Memory B cell (primary cell): ENCODE measurements around the gene BACE1.
"Not testable (repeated sequence)": the region's sequence is repeated elsewhere in the genome, so short reads cannot be mapped to it uniquely, and the experiment has no call there.

Source experiments
- ATAC-seq: fragments of 150-1000 bp; cut with Tn5 transposase; 2 replicates; pipeline ENCODE4 v1.10.0; 2021; ENCODE audit warnings: low read depth, mild to moderate bottlenecking, moderate library complexity
- DNase-seq, 2 donors: peaks; one replicate each; pipeline ENCODE4 v3.0.0; 2022; ENCODE audit warnings: low spot score in 2 of 2
- H3K27ac Mint-ChIP-seq: one replicate; pipeline ENCODE4 v1.8.0; 2022; ENCODE audit warnings: mild to moderate bottlenecking, moderate library complexity, mixed read lengths
- H3K27me3 Mint-ChIP-seq: one replicate; pipeline ENCODE4 v1.8.0; 2022; ENCODE audit warnings: mixed read lengths
- H3K36me3 Mint-ChIP-seq: one replicate; pipeline ENCODE4 v1.8.0; 2022; ENCODE audit warnings: mild to moderate bottlenecking, mixed read lengths
- H3K4me1 Mint-ChIP-seq: one replicate; pipeline ENCODE4 v1.8.0; 2022; ENCODE audit warnings: mixed read lengths
- H3K4me3 Mint-ChIP-seq: one replicate; pipeline ENCODE4 v1.8.0; 2022; ENCODE audit warnings: mild to moderate bottlenecking, moderate library complexity, mixed read lengths
- H3K9me3 Mint-ChIP-seq: one replicate; pipeline ENCODE4 v1.8.0; 2022; ENCODE audit warnings: mixed read lengths

BACE1 gene

DNA sequence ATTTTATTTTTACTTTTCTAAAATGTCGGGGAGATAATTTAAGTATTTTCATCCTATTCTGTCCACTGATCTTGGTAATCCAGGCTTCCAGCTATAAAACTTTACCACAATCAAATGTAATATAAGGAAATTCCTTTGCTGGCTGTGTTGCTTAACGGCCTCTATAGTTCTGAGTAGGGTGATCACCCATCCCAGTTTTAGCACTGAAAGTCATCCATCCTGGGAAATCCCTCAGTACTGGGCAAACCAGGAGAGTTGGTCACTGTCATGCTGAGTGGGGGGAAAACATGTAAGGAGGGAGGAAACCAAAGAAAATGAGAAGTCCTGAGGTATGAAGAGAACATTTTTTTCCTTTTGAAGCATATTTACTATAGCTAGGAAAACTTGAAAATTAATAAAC is 37.7 kb downstream of the BACE1 start:
- no peaks in the 10 kb centered on the region for H3K27me3 Mint-ChIP-seq
- DNase-seq, result no peak
- peaks cover 43% of the 10 kb centered on the region for H3K36me3 Mint-ChIP-seq
- no peak overlapping the region for H3K27ac Mint-ChIP-seq
- H3K9me3 Mint-ChIP-seq, result no peaks in the 10 kb centered on the region
- peaks cover 3% of the 10 kb centered on the region for H3K4me1 Mint-ChIP-seq
- no peak for ATAC-seq
- no peak overlapping the region for H3K4me3 Mint-ChIP-seq

DNA sequence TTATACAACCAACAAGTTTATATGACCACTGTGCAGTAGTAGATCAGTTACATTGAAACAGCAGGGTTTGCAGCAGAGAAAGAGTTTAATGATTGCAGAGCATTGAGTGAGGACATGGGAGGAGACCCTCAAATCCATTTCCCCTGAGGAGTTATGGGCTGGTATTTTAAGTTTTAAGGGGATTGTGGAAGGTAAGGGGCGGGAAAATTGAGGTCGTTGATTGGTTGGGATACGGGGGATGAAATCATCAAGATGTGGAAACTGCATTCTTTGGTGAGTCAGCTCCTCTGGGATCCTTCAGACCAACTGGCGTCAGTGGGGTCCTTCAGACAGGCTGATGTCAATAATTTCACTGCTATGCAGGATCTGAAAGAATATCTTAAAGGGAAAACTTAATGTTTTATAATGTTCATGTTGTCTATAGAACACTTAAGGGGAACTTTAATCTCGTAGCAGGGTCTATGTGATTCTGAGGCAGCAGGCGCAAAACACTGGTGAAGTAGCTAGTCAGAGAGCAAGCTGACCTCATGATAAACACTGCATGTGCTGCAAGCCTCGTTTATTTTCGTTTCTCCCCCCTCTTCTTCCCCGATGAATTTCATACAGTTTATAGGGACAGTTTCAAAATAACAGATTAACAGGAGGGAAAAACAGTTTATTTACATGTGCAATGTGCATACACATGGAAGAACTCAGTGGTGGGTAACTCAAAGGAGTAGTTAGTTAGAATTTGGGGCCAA is 42.3 kb downstream of the BACE1 start:
- Mint-ChIP-seq H3K4me1 (peaks cover 3% of the 10 kb centered on the region), H3K9me3 (no peaks in the 10 kb centered on the region), H3K27ac (no peak overlapping the region), H3K4me3 (no peak overlapping the region), H3K36me3 (peaks cover 25% of the 10 kb centered on the region), H3K27me3 (no peaks in the 10 kb centered on the region)
- no peak for ATAC-seq
- no peak for DNase-seq

DNA sequence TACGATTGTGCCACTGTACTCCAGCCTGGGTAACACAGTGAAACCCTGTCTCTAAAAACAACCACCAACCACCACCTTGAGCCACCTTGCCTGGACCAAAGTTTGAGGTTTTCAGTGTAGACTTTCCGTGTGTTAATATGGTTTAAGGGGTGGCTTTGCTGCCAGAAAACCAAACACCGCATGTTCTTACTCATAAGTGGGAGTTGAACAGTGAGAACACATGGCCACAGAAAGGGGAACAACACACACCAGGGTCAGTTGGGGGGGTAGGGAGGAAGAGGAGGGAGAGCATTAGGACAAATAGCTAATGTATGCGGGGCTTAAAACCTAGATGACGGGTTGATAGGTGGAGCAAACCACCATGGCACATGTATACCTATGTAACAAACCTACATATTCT is 43.9 kb downstream of the BACE1 start:
- H3K36me3 Mint-ChIP-seq, result peaks cover 24% of the 10 kb centered on the region
- not testable (repeated sequence) for DNase-seq, H3K4me3 Mint-ChIP-seq, H3K27me3 Mint-ChIP-seq, ATAC-seq, H3K4me1 Mint-ChIP-seq, H3K9me3 Mint-ChIP-seq, H3K27ac Mint-ChIP-seq

DNA sequence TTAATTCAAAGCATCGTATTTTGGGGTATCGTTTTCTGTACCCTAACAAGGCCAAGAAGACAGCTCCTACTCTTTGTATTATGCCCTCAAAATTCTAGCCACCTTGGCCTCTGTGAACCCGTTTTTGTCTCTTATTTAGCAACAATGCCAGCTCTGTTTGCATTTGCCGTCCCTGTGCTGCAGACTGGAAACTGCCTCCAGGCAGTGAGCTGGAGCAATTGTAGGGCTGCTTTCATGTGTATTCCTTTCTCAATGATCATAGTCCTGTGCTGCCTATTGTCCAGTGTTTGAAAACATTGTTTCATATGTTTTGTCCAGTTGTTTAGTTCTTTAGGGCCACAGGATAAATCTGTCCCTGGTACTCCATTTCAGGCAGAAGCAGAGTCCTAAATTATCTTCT is 44.8 kb downstream of the BACE1 start:
- Mint-ChIP-seq H3K4me1 (peaks cover 3% of the 10 kb centered on the region), H3K36me3 (peaks cover 28% of the 10 kb centered on the region)

DNA sequence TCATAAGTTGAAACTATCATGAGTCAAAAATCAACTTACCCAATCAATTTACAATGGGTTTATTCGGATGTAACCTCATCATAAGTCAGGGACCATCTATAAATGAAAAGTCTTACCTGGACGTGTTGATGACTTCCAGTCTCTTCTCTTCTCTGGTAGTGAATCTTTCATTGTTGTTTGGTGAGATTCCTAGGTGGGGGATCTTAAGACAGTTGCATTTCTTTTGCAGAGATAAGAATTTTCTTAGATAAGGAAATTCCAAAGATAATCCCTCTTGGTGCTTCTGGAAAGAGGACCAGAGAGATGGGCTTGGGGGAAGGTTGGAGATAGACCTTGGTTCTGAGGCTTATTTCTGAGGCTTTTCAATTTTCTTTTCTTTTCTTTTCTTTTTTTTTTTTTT is 46.2 kb downstream of the BACE1 start:
- peaks cover 22% of the 10 kb centered on the region for H3K36me3 Mint-ChIP-seq
- H3K27me3 Mint-ChIP-seq, result no peaks in the 10 kb centered on the region
- no peaks in the 10 kb centered on the region for H3K4me1 Mint-ChIP-seq
- DNase-seq, result no peak
- ATAC-seq, result no peak
- H3K9me3 Mint-ChIP-seq, result no peaks in the 10 kb centered on the region
- H3K27ac Mint-ChIP-seq, result no peak overlapping the region
- H3K4me3 Mint-ChIP-seq, result no peak overlapping the region

More for the DNA sequence above, 44.8 kb downstream of the BACE1 start:
- H3K4me3 Mint-ChIP-seq, result no peak overlapping the region
- no peak for ATAC-seq
- H3K27me3 Mint-ChIP-seq, result no peaks in the 10 kb centered on the region
- no peak overlapping the region for H3K27ac Mint-ChIP-seq
- H3K9me3 Mint-ChIP-seq, result no peaks in the 10 kb centered on the region
- DNase-seq, result no peak

DNA sequence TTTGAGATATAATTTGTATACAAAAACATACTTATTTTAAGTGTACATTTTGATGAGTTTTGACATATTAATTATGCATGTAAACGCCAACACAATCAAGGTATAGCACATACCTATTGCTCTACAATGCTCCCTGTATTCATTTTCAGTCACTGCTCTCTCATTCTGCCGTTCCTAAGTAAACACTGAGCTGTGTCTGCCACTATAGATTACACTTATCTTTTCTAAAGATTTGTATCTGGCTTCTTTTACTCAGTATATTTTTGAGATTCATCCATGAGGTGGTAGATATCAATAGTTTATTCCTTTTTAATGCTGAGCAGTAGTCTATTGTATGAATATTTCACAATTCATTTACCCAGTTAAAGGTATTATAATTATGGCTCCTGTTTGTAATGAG is 50.3 kb downstream of the BACE1 start:
- H3K4me1 Mint-ChIP-seq, result no peaks in the 10 kb centered on the region
- peaks cover 10% of the 10 kb centered on the region for H3K36me3 Mint-ChIP-seq
- H3K27me3 Mint-ChIP-seq, result no peaks in the 10 kb centered on the region
- no peak overlapping the region for H3K27ac Mint-ChIP-seq
- no peak overlapping the region for H3K4me3 Mint-ChIP-seq
- H3K9me3 Mint-ChIP-seq, result no peaks in the 10 kb centered on the region
- DNase-seq, result no peak
- ATAC-seq, result no peak

DNA sequence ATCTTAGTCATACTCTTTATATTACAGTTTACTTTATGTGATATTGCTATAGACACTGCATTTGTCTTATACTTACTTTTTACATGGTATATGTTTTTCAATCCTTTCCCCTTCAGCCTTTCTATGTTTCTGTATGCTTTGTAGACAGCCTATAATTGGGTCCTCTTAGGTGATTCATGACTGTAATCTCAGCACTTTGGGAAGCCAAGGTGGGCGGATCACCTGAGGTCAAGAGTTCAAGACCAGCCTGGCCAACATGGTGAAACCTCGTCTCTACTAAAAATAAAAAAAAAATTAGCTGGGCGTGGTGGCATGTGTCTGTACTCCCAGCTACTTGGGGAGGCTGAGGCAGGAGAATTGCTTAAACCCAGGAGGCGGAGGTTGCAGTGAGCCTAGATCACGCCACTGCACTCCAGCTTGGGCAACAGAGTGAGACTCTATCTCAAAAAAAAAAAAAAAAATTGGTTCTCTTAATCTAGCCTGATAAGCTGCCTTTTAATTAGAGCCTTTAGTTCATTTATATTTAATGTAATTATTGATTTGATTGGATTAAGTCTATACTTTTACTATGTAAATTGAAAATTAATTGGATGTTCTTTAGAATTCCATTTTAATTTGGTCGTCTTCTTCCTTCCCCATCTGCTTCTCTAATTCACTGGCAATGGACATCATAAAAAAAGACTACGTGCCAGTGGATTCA is 51.3 kb downstream of the BACE1 start:
- H3K9me3 Mint-ChIP-seq, ATAC-seq, DNase-seq, H3K4me3 Mint-ChIP-seq, H3K27ac Mint-ChIP-seq, H3K4me1 Mint-ChIP-seq, H3K27me3 Mint-ChIP-seq: not testable (repeated sequence)
- H3K36me3 Mint-ChIP-seq, result peaks cover 14% of the 10 kb centered on the region

DNA sequence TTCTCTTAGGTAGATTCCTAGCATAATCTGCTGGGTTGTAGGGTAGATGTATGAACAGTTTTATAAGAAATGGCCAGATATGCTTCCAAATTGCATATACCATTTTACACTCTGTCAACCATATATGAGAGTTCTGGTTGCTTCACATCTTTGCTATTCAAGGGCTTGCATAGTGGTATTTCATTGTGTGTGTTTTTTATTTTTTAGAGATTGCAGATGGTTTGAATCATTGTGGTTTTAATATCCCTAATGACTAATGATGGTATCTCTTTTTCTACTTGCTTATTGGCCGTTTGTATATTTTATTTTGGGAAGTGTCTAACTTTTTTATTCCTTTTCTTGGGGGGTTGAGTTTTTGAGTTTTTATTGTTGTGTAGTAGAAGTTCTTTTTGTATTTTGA is 56.6 kb downstream of the BACE1 start:
- Mint-ChIP-seq H3K4me1 (no peaks in the 10 kb centered on the region), H3K9me3 (no peaks in the 10 kb centered on the region), H3K27ac (no peak overlapping the region), H3K4me3 (no peak overlapping the region), H3K27me3 (no peaks in the 10 kb centered on the region), H3K36me3 (peaks cover 19% of the 10 kb centered on the region)
- no peak for ATAC-seq
- DNase-seq, result no peak

DNA sequence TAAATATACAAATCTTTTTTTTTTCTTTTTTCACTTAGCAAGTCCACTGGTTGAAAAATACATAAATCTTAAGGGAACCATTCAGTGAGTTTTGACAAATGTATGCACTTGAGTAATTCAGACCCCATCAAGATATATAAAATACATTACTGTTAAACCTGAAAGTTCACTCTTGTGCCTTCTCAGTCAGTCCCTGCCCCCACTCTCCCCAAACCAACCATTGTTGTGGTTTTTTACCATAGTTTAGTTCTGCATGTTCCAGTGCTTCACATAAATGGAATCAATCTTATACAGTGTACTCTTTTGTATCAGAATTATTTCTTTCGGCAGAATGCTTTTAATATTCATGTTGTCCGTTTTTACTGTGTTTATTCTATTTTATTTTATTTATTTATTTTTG is 57.5 kb downstream of the BACE1 start:
- H3K27me3 Mint-ChIP-seq, result no peaks in the 10 kb centered on the region
- H3K9me3 Mint-ChIP-seq, result no peaks in the 10 kb centered on the region
- H3K4me3 Mint-ChIP-seq, result no peak overlapping the region
- H3K4me1 Mint-ChIP-seq, result no peaks in the 10 kb centered on the region
- peaks cover 23% of the 10 kb centered on the region for H3K36me3 Mint-ChIP-seq
- no peak for ATAC-seq
- H3K27ac Mint-ChIP-seq, result no peak overlapping the region
- DNase-seq, result no peak

DNA sequence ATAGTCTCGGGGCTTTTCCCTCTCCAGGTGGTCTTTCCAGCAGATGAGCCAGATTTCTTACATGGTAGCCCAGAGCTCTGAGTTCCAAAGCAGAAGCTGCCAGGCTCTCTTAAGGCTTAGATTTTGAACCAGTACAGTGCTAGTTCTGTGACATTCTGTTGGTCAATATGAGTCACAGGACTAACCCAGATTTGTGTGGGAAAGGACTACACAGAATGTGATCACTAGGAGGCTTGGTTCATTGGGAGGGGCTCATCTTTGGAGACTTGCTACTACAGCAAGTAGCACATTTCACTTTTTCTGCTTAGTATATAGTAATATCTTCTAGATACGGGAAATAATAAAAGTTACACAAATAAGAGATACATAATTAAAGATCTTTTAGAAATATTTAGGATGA is 59.5 kb downstream of the BACE1 start:
- Mint-ChIP-seq H3K27me3 (no peaks in the 10 kb centered on the region), H3K9me3 (no peaks in the 10 kb centered on the region), H3K36me3 (peaks cover 24% of the 10 kb centered on the region), H3K4me3 (no peak overlapping the region), H3K27ac (no peak overlapping the region), H3K4me1 (no peaks in the 10 kb centered on the region)
- no peak for DNase-seq
- no peak for ATAC-seq

DNA sequence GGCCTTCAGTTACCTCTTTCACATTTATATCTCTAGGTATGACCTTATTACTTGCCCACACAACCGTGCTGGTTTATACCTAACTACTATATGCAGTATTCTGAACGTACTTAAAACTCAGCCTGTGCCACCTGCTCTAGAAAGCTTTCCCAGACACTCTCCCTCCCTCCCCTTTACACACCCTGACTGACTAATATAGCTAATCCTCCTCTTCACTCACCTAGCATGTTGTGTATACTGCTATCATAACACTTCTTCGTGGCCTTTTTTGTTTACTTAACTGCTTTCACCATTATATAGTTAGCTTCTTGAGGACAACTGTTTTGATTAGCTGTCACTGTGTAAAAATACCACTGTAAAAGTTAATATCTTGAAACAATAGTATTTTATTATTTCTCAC is 60.1 kb downstream of the BACE1 start:
- no peak overlapping the region for H3K27ac Mint-ChIP-seq
- DNase-seq (no peak), ATAC-seq (no peak)
- no peaks in the 10 kb centered on the region for H3K9me3 Mint-ChIP-seq
- no peak overlapping the region for H3K4me3 Mint-ChIP-seq
- H3K4me1 Mint-ChIP-seq, result no peaks in the 10 kb centered on the region
- H3K27me3 Mint-ChIP-seq, result no peaks in the 10 kb centered on the region
- peaks cover 25% of the 10 kb centered on the region for H3K36me3 Mint-ChIP-seq

DNA sequence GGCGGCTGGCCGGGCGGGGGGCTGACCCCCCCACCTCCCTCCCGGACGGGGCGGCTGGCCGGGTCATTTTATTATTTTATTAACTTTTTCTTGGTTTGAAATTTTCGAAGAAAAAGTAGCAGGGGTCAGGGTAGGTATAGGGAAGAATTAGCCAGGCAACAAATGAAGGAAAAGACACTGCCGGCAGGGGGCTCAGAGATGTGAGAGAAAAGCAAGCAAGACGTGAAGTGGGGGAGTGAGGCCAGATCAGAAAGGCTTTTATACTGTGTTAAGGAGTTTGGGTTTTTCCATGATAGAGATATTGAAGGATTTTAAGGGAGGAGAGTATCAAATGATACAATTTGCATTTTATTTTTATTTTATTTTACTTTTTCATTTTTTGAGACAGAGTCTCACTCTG is 64.5 kb downstream of the BACE1 start:
- no peak overlapping the region for H3K4me3 Mint-ChIP-seq

DNA sequence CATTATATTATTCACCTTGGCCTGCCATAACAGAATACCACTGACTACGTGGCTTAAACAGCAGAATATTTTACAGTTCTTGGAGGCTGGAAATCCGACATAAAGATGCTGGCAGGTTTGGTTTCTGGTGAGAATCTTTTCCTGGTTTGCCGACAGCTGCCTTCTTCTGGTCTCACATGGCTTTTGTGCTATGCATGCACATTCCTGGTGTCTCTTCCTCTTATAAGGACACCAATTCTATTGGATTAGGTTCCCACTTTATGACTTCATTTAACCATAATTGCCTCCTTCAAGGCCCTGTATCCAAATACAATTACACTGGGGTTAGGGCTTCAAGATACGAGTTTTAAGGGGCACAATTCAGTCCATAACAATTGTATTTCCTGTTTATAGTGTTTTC is 66.5 kb downstream of the BACE1 start:
- H3K9me3 Mint-ChIP-seq, result no peaks in the 10 kb centered on the region
- no peaks in the 10 kb centered on the region for H3K27me3 Mint-ChIP-seq
- DNase-seq (no peak), ATAC-seq (no peak)
- H3K36me3 Mint-ChIP-seq, result peaks cover 33% of the 10 kb centered on the region
- no peak overlapping the region for H3K4me3 Mint-ChIP-seq
- no peak overlapping the region for H3K27ac Mint-ChIP-seq
- no peaks in the 10 kb centered on the region for H3K4me1 Mint-ChIP-seq

More for the DNA sequence above, 64.5 kb downstream of the BACE1 start:
- no peak overlapping the region for H3K27ac Mint-ChIP-seq
- H3K36me3 Mint-ChIP-seq, result peaks cover 38% of the 10 kb centered on the region
- H3K9me3 Mint-ChIP-seq, result no peaks in the 10 kb centered on the region
- H3K27me3 Mint-ChIP-seq, result no peaks in the 10 kb centered on the region
- no peaks in the 10 kb centered on the region for H3K4me1 Mint-ChIP-seq
- ATAC-seq (no peak), DNase-seq (no peak)

DNA sequence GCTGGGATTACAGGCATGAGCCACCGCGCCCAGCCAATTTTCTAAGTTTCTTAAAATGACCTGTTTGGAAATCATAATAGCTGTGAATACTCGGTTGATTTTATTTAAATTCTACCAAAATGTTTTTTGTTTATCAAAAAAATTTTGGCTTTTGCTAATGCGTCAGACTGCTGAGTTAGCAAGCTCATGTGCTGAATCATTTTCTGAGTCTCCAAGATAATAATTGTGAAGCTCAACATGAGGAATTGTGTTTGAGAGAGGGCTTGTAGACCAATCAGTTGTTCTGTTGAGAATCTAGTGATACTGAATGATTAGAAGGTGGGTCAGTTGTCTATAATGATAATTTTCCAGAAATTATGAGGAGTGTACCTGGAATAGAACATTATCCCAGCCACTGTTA is 67.7 kb downstream of the BACE1 start:
- H3K36me3 Mint-ChIP-seq, result peaks cover 32% of the 10 kb centered on the region
- no peak for DNase-seq
- H3K4me1 Mint-ChIP-seq, result no peaks in the 10 kb centered on the region

DNA sequence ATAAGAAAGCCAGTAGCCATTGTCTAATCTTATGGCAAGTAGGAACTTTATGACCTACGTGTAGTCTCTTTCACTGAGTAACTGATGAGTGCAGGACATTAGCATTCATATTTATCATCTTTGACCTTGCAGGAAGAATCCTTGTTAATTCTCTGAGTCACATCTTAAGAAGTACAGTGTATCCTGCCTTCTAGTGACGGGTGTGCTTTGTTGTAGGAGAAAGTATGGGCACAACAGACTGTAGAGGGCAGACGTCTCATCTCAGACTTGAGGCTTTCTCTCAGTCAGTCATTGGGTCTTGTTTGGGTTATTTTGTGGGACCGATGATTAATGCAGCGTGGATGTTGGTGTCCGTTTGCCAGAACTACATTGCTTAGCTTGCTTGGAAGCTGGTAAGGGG is 76.8 kb downstream of the BACE1 start:
- no peaks in the 10 kb centered on the region for H3K27me3 Mint-ChIP-seq
- H3K9me3 Mint-ChIP-seq, result no peaks in the 10 kb centered on the region
- peaks cover 15% of the 10 kb centered on the region for H3K36me3 Mint-ChIP-seq
- ATAC-seq, result no peak
- H3K4me3 Mint-ChIP-seq, result no peak overlapping the region
- H3K4me1 Mint-ChIP-seq, result peaks cover under 1% of the 10 kb centered on the region
- no peak overlapping the region for H3K27ac Mint-ChIP-seq
- no peak for DNase-seq

More for the DNA sequence above, 67.7 kb downstream of the BACE1 start:
- ATAC-seq, result no peak
- no peaks in the 10 kb centered on the region for H3K9me3 Mint-ChIP-seq
- H3K27me3 Mint-ChIP-seq, result no peaks in the 10 kb centered on the region
- H3K27ac Mint-ChIP-seq, result no peak overlapping the region
- H3K4me3 Mint-ChIP-seq, result no peak overlapping the region
